Right lobe of liver (tissue), 6 donors: ENCODE data around the gene ANXA2. TPM values are rescaled to one million over a fixed set of nuclear protein-coding genes. Genes with fewer than 3 reads are reported as not detected.
A peak's percentile ranks its signal among the peaks of the same experiment; 100 is the strongest.

Experiments
- ATAC-seq, 4 donors: fragments of 200-7000 bp; cut with Tn5 transposase; one replicate each; pipeline ENCODE4 v1.9.1; 2020; ENCODE audit warnings: mild to moderate bottlenecking in 4 of 4, moderate library complexity in 4 of 4
- DNase-seq, 3 donors: peaks; one replicate each; pipeline ENCODE4 v3.0.0-alpha.2; 2020
- H3K27ac ChIP-seq, 3 donors: fragments of 200-600 bp; one replicate each; pipeline ENCODE4 v1.8.0; 2022
- H3K27me3 ChIP-seq, 2 donors: fragments of 200-600 bp; one replicate each; pipeline ENCODE4 v1.8.0; 2022
- H3K36me3 ChIP-seq, 4 donors: fragments of 200-600 bp; sonication (generic) in 1 of 4; one replicate each; pipeline versions ENCODE4 v1.5.1 to v1.8.0; 2017 to 2022; ENCODE audit warnings: control low read depth in 1 of 4
- H3K4me1 ChIP-seq, 4 donors: fragments of 200-600 bp; sonication (generic) in 1 of 4; one replicate each; pipeline versions ENCODE4 v1.5.1 to v1.8.0; 2017 to 2022; ENCODE audit warnings: control low read depth in 1 of 4
- H3K4me3 ChIP-seq, 3 donors: fragments of 200-600 bp; one replicate each; pipeline ENCODE4 v1.8.0; 2022
- H3K9me3 ChIP-seq, 4 donors: fragments of 200-600 bp; sonication (generic) in 1 of 4; one replicate each; pipeline versions ENCODE4 v1.5.1 to v1.8.0; 2017 to 2022; ENCODE audit warnings: control low read depth in 1 of 4
- CTCF ChIP-seq, 4 donors: fragments of 200-600 bp in 3 of 4; fragments of 450-650 bp in 1 of 4; IDR thresholded peaks; one replicate each; pipeline versions ENCODE4 v1.5.1 to v1.8.0; 2016 to 2022; ENCODE audit warnings: antibody characterized with exemption in 4 of 4, mild to moderate bottlenecking in 2 of 4
- POLR2A ChIP-seq: fragments of 450-650 bp; IDR thresholded peaks from one replicate; pipeline ENCODE4 v1.6.1; 2017; ENCODE audit warnings: antibody characterized with exemption, mild to moderate bottlenecking
- WGBS: methylation state at CpG from one replicate; pipeline ENCODE4 v1.1.6; 2018; ENCODE audit warnings: low coverage, low lambda C conversion rate; ENCODE audit not compliant: insufficient coverage; ENCODE audit errors: missing lambda C conversion rate; 5-methylcytosine and 5-hydroxymethylcytosine counted together
- intact Hi-C, 2 donors: fragments of 100-400 bp; cut with DNase I; formaldehyde crosslinking; loops; one replicate each; pipeline versions ENCODE4 v1.11.2 to v1.14.1; 2022
- total RNA-seq, 6 experiments: library from RNA; depleted of rRNA in 2 of 6; stranded (reverse); fragments of >200 nt in 2 of 6; fragmentation: NEBNext Ultra II Directional in 3 of 6; extraction: Animal tissue kit (Norgen Biotek cat#: 25700) in 3 of 6; gene quantifications; one replicate each; pipeline versions ENCODE4 v1.1.0 to v1.2.4, GENCODE V29; 2016 to 2023
- donor health status: DM: no; HTN: yes; CAD: no.
- donor health status: DM: no; HTN: no; CAD: no.
- donor health status: DM: no; HTN: no; CAD: no.
- donor health status: DM: no; HTN: yes; CAD: no.
- donor health status: DM: no; HTN: yes; CAD: no.

ANXA2 gene
- total RNA-seq, 6 experiments from 2014 or later = 62.2 to 419 (median 178) TPM

- Histone ChIP-seq H3K9me3 (no peaks in the 10 kb centered on the region), H3K27me3 (no peaks in the 10 kb centered on the region), H3K36me3 (peaks cover 0 to 26% (median 6%) of the 10 kb centered on the region in 4 donors), H3K27ac (no peak overlapping the region), H3K4me3 (no peak overlapping the region), H3K4me1 (no peaks in the 10 kb centered on the region)
- ATAC-seq (no peak), DNase-seq (no peak)
- intact Hi-C loops = no loop called here
- TF ChIP-seq CTCF (IDR thresholded peaks at IDR 0.05) (no peak), POLR2A (no peak)
- 82% methylated on average over 6 of the region's 8 CpGs for WGBS
These were observed 16.5 kb downstream of the ANXA2 start for GRCh38 chr15:60381148-60381788.

GRCh38 chr15:60379525-60380274, 18.1 kb downstream of the ANXA2 start:
- H3K4me3 ChIP-seq = no peak overlapping the region
- ATAC-seq = no peak
- DNase-seq = no peak
- no peaks in the 10 kb centered on the region for H3K9me3 ChIP-seq
- H3K27ac ChIP-seq = no peak overlapping the region
- peaks cover 0 to 26% (median 6%) of the 10 kb centered on the region in 4 donors for H3K36me3 ChIP-seq
- intact Hi-C loops = no loop called here
- no peak for TF ChIP-seq CTCF (IDR thresholded peaks at IDR 0.05)
- TF ChIP-seq POLR2A = no peak
- 73% methylated on average over 5 of the region's 8 CpGs for WGBS
- H3K27me3 ChIP-seq = no peaks in the 10 kb centered on the region
- H3K4me1 ChIP-seq = peaks cover 0 to 10% (median 0%) of the 10 kb centered on the region in 4 donors

DNA sequence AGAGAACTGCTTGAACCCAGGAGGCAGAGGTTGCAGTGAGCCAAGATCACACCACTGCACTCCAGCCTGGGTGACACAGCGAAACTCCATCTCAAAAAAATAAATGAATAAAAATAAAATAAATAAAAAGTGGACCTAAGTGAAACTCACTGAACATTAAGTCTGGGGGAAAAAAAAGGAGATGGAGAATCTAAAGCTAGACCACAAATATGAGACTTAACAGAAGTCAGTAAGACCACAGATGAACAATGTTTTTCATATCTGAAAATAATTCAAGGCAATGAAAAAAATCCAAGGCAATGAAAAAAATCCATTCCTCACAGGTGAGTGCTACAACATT, 18.6 kb downstream of the ANXA2 start:
- intact Hi-C loops = no loop called here
- DNase-seq (no peak), ATAC-seq (no peak)
- 100% methylated on average over 1 of the region's 1 CpG for WGBS
- Histone ChIP-seq H3K4me1 (peaks cover 0 to 15% (median 0%) of the 10 kb centered on the region in 4 donors), H3K4me3 (no peak overlapping the region), H3K27ac (no peak overlapping the region), H3K27me3 (no peaks in the 10 kb centered on the region), H3K36me3 (peaks cover 0 to 21% (median 6%) of the 10 kb centered on the region in 4 donors), H3K9me3 (no peaks in the 10 kb centered on the region)
- TF ChIP-seq CTCF (IDR thresholded peaks at IDR 0.05) (no peak), POLR2A (no peak)

DNA sequence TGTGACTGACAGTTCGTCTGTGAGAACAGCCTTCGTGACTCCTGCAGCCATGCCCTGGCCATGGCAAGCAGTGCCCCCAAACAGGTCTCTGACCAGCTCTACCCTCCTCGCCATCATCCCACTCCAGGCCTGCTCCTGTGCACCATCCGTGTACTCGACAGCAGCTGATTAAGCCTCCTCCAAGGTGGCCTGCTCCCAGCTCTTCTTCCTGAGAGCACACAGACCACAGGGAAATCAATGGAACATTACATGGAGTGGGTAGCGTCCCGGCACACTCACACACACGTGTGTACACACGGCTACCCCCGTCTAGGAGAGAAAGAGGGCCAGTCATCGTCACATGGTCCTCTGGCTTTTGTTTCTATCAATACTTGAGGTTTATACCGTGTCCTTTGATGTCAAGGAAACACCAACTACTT, 21.1 kb downstream of the ANXA2 start:
- WGBS = 93% methylated on average over 7 of the region's 12 CpGs
- DNase-seq = no peak
- intact Hi-C loops = no loop called here
- ATAC-seq = peak in 1 of 4 donors; percentile 19
- Histone ChIP-seq H3K27ac (no peak overlapping the region), H3K4me3 (no peak overlapping the region), H3K27me3 (no peaks in the 10 kb centered on the region), H3K36me3 (peaks cover 0 to 18% (median 6%) of the 10 kb centered on the region in 4 donors), H3K9me3 (no peaks in the 10 kb centered on the region), H3K4me1 (peaks cover 0 to 15% (median 0%) of the 10 kb centered on the region in 4 donors)
- TF ChIP-seq POLR2A (no peak), CTCF (IDR thresholded peaks at IDR 0.05) (no peak)
